Smooth muscle cell (in vitro differentiated cells): ENCODE results near the gene MTO1. TPM values are rescaled to one million over a fixed set of nuclear protein-coding genes. Genes with fewer than 3 reads are reported as not detected.
"Not testable (repeated sequence)": the region's sequence is repeated elsewhere in the genome, so short reads cannot be mapped to it uniquely, and the experiment has no call there.

ENCODE experiments used
- DNase-seq: peaks from one replicate; lab custom pipeline; 2025; ENCODE audit not compliant: unreplicated experiment; lab: John Stamatoyannopoulos, UW
- H2AFZ ChIP-seq: fragments of 200-600 bp; sonication (generic); 2 replicates; pipeline ENCODE4 v1.6.0; 2016; ENCODE audit warnings: antibody characterized with exemption, low read depth, mild to moderate bottlenecking
- H3F3A ChIP-seq: fragments of 200-600 bp; sonication (generic); 2 replicates; pipeline ENCODE4 v1.6.0; 2017; ENCODE audit warnings: antibody characterized with exemption, low read depth
- H3K27ac ChIP-seq: fragments of 200-600 bp; sonication (generic); 2 replicates; pipeline ENCODE4 v1.5.1; 2016; ENCODE audit warnings: low read depth, mild to moderate bottlenecking
- H3K27me3 ChIP-seq: fragments of 200-600 bp; sonication (generic); 2 replicates; pipeline ENCODE4 v1.6.1; 2016; ENCODE audit warnings: low read depth, mild to moderate bottlenecking
- H3K36me3 ChIP-seq: fragments of 200-600 bp; sonication (generic); 2 replicates; pipeline ENCODE4 v1.5.1; 2016; ENCODE audit warnings: low read depth
- H3K4me1 ChIP-seq: fragments of 200-600 bp; sonication (generic); 2 replicates; pipeline ENCODE4 v1.5.1; 2016; ENCODE audit warnings: low read depth
- H3K4me2 ChIP-seq: fragments of 200-600 bp; sonication (generic); 2 replicates; pipeline ENCODE4 v1.6.0; 2016; ENCODE audit warnings: mild to moderate bottlenecking
- H3K4me3 ChIP-seq: fragments of 200-600 bp; sonication (generic); 2 replicates; pipeline ENCODE4 v1.5.1; 2016; ENCODE audit warnings: mild to moderate bottlenecking
- H3K79me2 ChIP-seq: fragments of 200-600 bp; sonication (generic); 2 replicates; pipeline ENCODE4 v1.6.0; 2016; ENCODE audit warnings: low read depth, mild to moderate bottlenecking
- H3K9ac ChIP-seq: fragments of 200-600 bp; sonication (generic); 2 replicates; pipeline ENCODE4 v1.6.0; 2016; ENCODE audit warnings: low read depth
- H3K9me3 ChIP-seq: fragments of 200-600 bp; sonication (generic); replicated peaks from 2 replicates; pipeline ENCODE4 v1.5.1; 2016; ENCODE audit warnings: low read depth
- H4K20me1 ChIP-seq: fragments of 200-600 bp; sonication (generic); 2 replicates; pipeline ENCODE4 v1.6.0; 2016; ENCODE audit warnings: low read depth
- CTCF ChIP-seq: fragments of 200-600 bp; sonication (generic); IDR thresholded peaks from 2 replicates; pipeline ENCODE4 v1.5.1; 2017; ENCODE audit warnings: borderline replicate concordance, mild to moderate bottlenecking, antibody characterized with exemption; ENCODE audit not compliant: insufficient read depth, poor library complexity, severe bottlenecking
- WGBS: methylation state at CpG from one replicate; pipeline ENCODE4 v1.1.7; 2016; ENCODE audit warnings: low lambda C conversion rate; 5-methylcytosine and 5-hydroxymethylcytosine counted together
- polyA plus RNA-seq: library from polyadenylated mRNA; unstranded; fragments of >200 nt; fragmentation: Nextera tagmentation; extraction: Ambion mirVana; gene quantifications from 2 replicates; pipeline ENCODE4 v1.2.1, GENCODE V29; 2016
- total RNA-seq: library from RNA; depleted of rRNA; stranded (reverse); fragments of >200 nt; gene quantifications from 2 replicates; pipeline ENCODE4 v1.2.3, GENCODE V29; 2014

The MTO1 gene
- total and polyA plus RNA-seq, 2 experiments from 2014 or later: 16.5 to 23.6 TPM

- H3K9me3 ChIP-seq: no peaks in the 10 kb centered on the region
- no peak overlapping the region for H3K4me3 ChIP-seq
- no peak overlapping the region for H3K27ac ChIP-seq
- H4K20me1 ChIP-seq: no peaks in the 10 kb centered on the region
- H3K27me3 ChIP-seq: no peaks in the 10 kb centered on the region
- H3K4me2 ChIP-seq: no peak overlapping the region
- H2AFZ ChIP-seq: no peak overlapping the region
- no peaks in the 10 kb centered on the region for H3K4me1 ChIP-seq
- no peak for DNase-seq
- no peak for TF ChIP-seq CTCF
- H3F3A ChIP-seq: peaks cover 3% of the 10 kb centered on the region
- peaks cover 30% of the 10 kb centered on the region for H3K36me3 ChIP-seq
- no peak overlapping the region for H3K9ac ChIP-seq
- no peaks in the 10 kb centered on the region for H3K79me2 ChIP-seq
- 99% methylated on average over 3 of the region's 3 CpGs for WGBS
These were observed 36.4 kb downstream of the MTO1 start for GRCh38 chr6:73497915-73498314.

- no peak overlapping the region for H3K9ac ChIP-seq
- WGBS: 79% methylated on average over 2 of the region's 2 CpGs
- no peak for TF ChIP-seq CTCF
These were observed 41.7 kb downstream of the MTO1 start for GRCh38 chr6:73503027-73503772.

GRCh38 chr6:73504160-73504559, 42.6 kb downstream of the MTO1 start:
- DNase-seq: no peak
- Histone ChIP-seq H3K4me1 (no peaks in the 10 kb centered on the region), H3K9me3 (no peaks in the 10 kb centered on the region), H3K4me3 (no peak overlapping the region), H3K27me3 (no peaks in the 10 kb centered on the region), H2AFZ (no peak overlapping the region), H4K20me1 (peaks cover 3% of the 10 kb centered on the region), H3F3A (peaks cover 21% of the 10 kb centered on the region), H3K9ac (no peak overlapping the region), H3K4me2 (no peak overlapping the region), H3K36me3 (peaks cover 14% of the 10 kb centered on the region), H3K27ac (no peak overlapping the region), H3K79me2 (no peaks in the 10 kb centered on the region)
- TF ChIP-seq CTCF: no peak
- WGBS: 93% methylated on average over 2 of the region's 2 CpGs

More at GRCh38 chr6:73503027-73503772, 41.7 kb downstream of the MTO1 start:
- DNase-seq: no peak
- Histone ChIP-seq H3K79me2 (no peaks in the 10 kb centered on the region), H2AFZ (no peak overlapping the region), H3K4me1 (no peaks in the 10 kb centered on the region), H3F3A (peaks cover 15% of the 10 kb centered on the region), H3K27ac (no peak overlapping the region), H3K27me3 (no peaks in the 10 kb centered on the region), H3K9me3 (no peaks in the 10 kb centered on the region), H4K20me1 (no peaks in the 10 kb centered on the region), H3K36me3 (peaks cover 20% of the 10 kb centered on the region), H3K4me3 (no peak overlapping the region), H3K4me2 (no peak overlapping the region)

GRCh38 chr6:73505142-73505541, 43.6 kb downstream of the MTO1 start:
- no peaks in the 10 kb centered on the region for H3K27me3 ChIP-seq
- TF ChIP-seq CTCF: no peak
- H3K36me3 ChIP-seq: peaks cover 14% of the 10 kb centered on the region
- H3K4me2 ChIP-seq: no peak overlapping the region
- no peak overlapping the region for H3K27ac ChIP-seq
- H3F3A ChIP-seq: peaks cover 28% of the 10 kb centered on the region
- H3K79me2 ChIP-seq: no peaks in the 10 kb centered on the region
- H3K4me3 ChIP-seq: no peak overlapping the region
- no peak overlapping the region for H2AFZ ChIP-seq
- H3K4me1 ChIP-seq: no peaks in the 10 kb centered on the region
- H3K9me3 ChIP-seq: no peaks in the 10 kb centered on the region
- H3K9ac ChIP-seq: no peak overlapping the region
- peaks cover 3% of the 10 kb centered on the region for H4K20me1 ChIP-seq
- DNase-seq: no peak

- not testable (repeated sequence) for H3K4me1 ChIP-seq, H3K36me3 ChIP-seq, H3K4me2 ChIP-seq, H4K20me1 ChIP-seq, H3K27ac ChIP-seq, H3K4me3 ChIP-seq, H3K27me3 ChIP-seq, H3K9me3 ChIP-seq, DNase-seq, H3K79me2 ChIP-seq, H2AFZ ChIP-seq, H3K9ac ChIP-seq
- peaks cover 29% of the 10 kb centered on the region for H3F3A ChIP-seq
- WGBS: 96% methylated on average over 8 of the region's 8 CpGs
These were observed 44.2 kb downstream of the MTO1 start for GRCh38 chr6:73505705-73506104.
